Heart right ventricle (tissue), 16 donors: ENCODE data around the gene TMEM161A. TPM values are rescaled to one million over a fixed set of nuclear protein-coding genes. Genes with fewer than 3 reads are reported as not detected.

Experiments used
- ATAC-seq, 8 donors: fragments of 200-7000 bp; cut with Tn5 transposase; one replicate each; pipeline ENCODE4 v1.9.1; 2020; ENCODE audit warnings: mild to moderate bottlenecking in 8 of 8, moderate library complexity in 8 of 8, moderate number of reproducible peaks in 1 of 8
- DNase-seq, 2 donors: peaks; one replicate each; pipeline ENCODE4 v3.0.0-alpha.2; 2020
- H3K27ac ChIP-seq, 10 donors: fragments of 200-600 bp; sonication (generic) in 2 of 10; one replicate each; pipeline versions ENCODE4 v1.5.0 to v1.8.0; 2020 to 2022; ENCODE audit warnings: mild to moderate bottlenecking in 3 of 10
- H3K27me3 ChIP-seq, 7 donors: fragments of 200-600 bp; one replicate each; pipeline ENCODE4 v1.8.0; 2021 to 2022; ENCODE audit warnings: mild to moderate bottlenecking in 2 of 7
- H3K36me3 ChIP-seq, 9 donors: fragments of 200-600 bp; sonication (generic) in 1 of 9; one replicate each; pipeline versions ENCODE4 v1.5.0 to v1.8.0; 2020 to 2022; ENCODE audit warnings: mild to moderate bottlenecking in 2 of 9
- H3K4me1 ChIP-seq, 9 donors: fragments of 200-600 bp; sonication (generic) in 1 of 9; one replicate each; pipeline versions ENCODE4 v1.5.0 to v1.8.0; 2020 to 2022; ENCODE audit warnings: mild to moderate bottlenecking in 4 of 9
- H3K4me3 ChIP-seq, 10 donors: fragments of 200-600 bp; sonication (generic) in 2 of 10; one replicate each; pipeline versions ENCODE4 v1.5.0 to v1.8.0; 2020 to 2022; ENCODE audit warnings: mild to moderate bottlenecking in 7 of 10, moderate library complexity in 2 of 10
- H3K9me3 ChIP-seq, 11 donors: fragments of 200-600 bp in 10 of 11; sonication (generic) in 2 of 11; one replicate each; pipeline versions ENCODE4 v1.5.0 to v1.8.0; 2013 to 2022; ENCODE audit warnings: mild to moderate bottlenecking in 2 of 11, control low read depth in 1 of 11, moderate library complexity in 1 of 11
- CTCF ChIP-seq, 9 donors: fragments of 200-600 bp; sonication (generic) in 2 of 9; IDR thresholded peaks; one replicate each; pipeline versions ENCODE4 v1.5.0 to v1.8.0; 2021 to 2022; ENCODE audit warnings: antibody characterized with exemption in 9 of 9, mild to moderate bottlenecking in 5 of 9, moderate library complexity in 1 of 9
- WGBS, 2 donors: extraction: QIAGEN DNeasy Blood & Tissue Kit; methylation state at CpG; one replicate each; pipeline ENCODE4 v1.1.7; 2013; ENCODE audit warnings: inconsistent platforms in 1 of 2; 5-methylcytosine and 5-hydroxymethylcytosine counted together
- intact Hi-C, 10 donors: fragments of 100-400 bp; cut with DNase I; formaldehyde crosslinking; loops; one replicate each; pipeline versions ENCODE4 v1.11.1 to v1.14.2; 2022
- polyA plus RNA-seq, 2 donors: library from polyadenylated mRNA; stranded (reverse); fragments of 200-250 nt; gene quantifications; one replicate each; pipeline ENCODE4 v1.2.3, GENCODE V29; 2013
- total RNA-seq, 10 donors: library from RNA; stranded (reverse); fragmentation: NEBNext Ultra II Directional in 3 of 10; extraction: Animal tissue kit (Norgen Biotek cat#: 25700) in 3 of 10; gene quantifications; one replicate each; pipeline versions ENCODE4 v1.2.1 to v1.2.4, GENCODE V29; 2021 to 2023
- donor health status: Arrhythmogenic right ventricular cardiomyopathy.
- donor health status: ischemic (EF 13 %, LVEDD 7.1; RV severe dilation, severe dysfunction).
- donor health status: healthy with polysubstance abuse.
- donor health status: DM: no; HTN: yes; CAD: no.
- donor health status: DM: no; HTN: no; CAD: no.
- donor health status: ischemic (EF 25% LVEDD 6.9; RV normal size, moderate dysfunction).
- donor health status: ischemic (EF 25% LVEDD 5.7; RV mildly dilated, moderate dysfunction).
- donor health status: healthy.
- donor health status: DM: yes; HTN: yes; CAD: no.
- donor health status: Ischemic cardiomyopathy.
- donor health status: ischemic (EF 35%, LVEDD 5.7; RV mildly dilated, moderate dysfunction).
- donor health status: nonischemic (EF 11% LVEDD 7.7; RV severe dilation, severe dysfunction).
- donor health status: DM: yes; HTN: yes; CAD: no.
- donor health status: PGD.
- donor health status: ischemic (EF 29% LVEDD 5.4; RV normal size, mild dysfunction).
- donor health status: nonischemic (EF 23%, LVEDD 6.1; RV moderate dilation, normal function).

TMEM161A gene
- total and polyA plus RNA-seq, 12 donors: 11.4 to 27.9 (median 22.1) TPM

GRCh38 chr19:19134687-19135158, 3.6 kb downstream of the TMEM161A start:
- no peak for TF ChIP-seq CTCF (IDR thresholded peaks at IDR 0.05)
- Histone ChIP-seq H3K4me1 (peaks cover 4 to 25% (median 15%) of the 10 kb centered on the region in 9 donors), H3K36me3 (peaks cover 0 to 12% (median 5%) of the 10 kb centered on the region in 9 donors), H3K4me3 (peak overlapping the region in 1 of 10 donors; percentile 11), H3K27me3 (no peaks in the 10 kb centered on the region), H3K27ac (peak overlapping the region in 6 of 10 donors; percentile 43 to 76 (median 70)), H3K9me3 (peaks cover 0 to 23% (median 11%) of the 10 kb centered on the region in 11 donors)
- 26 to 30% methylated on average over 21 of the region's 21 CpGs for WGBS, 2 donors
- intact Hi-C loops: no loop called here
- ATAC-seq: peak in 5 of 8 donors; percentile 51 to 80 (median 72)
- DNase-seq: peak in 1 of 2 donors; percentile 86

GRCh38 chr19:19133985-19134384, 4.3 kb downstream of the TMEM161A start:
- no peak for TF ChIP-seq CTCF (IDR thresholded peaks at IDR 0.05)
- H3K27ac ChIP-seq: peak overlapping the region in 3 of 10 donors; percentile 14 to 74 (median 66)

GRCh38 chr19:19132912-19133311, 5.4 kb downstream of the TMEM161A start:
- no peak overlapping the region for H3K4me3 ChIP-seq
- no peak overlapping the region for H3K27ac ChIP-seq
- ATAC-seq (no peak), DNase-seq (no peak)
- no peaks in the 10 kb centered on the region for H3K27me3 ChIP-seq
- intact Hi-C loops: no loop called here
- TF ChIP-seq CTCF (IDR thresholded peaks at IDR 0.05): no peak
- peaks cover 0 to 23% (median 11%) of the 10 kb centered on the region in 11 donors for H3K9me3 ChIP-seq
- H3K36me3 ChIP-seq: peaks cover 0 to 17% (median 6%) of the 10 kb centered on the region in 9 donors
- H3K4me1 ChIP-seq: peaks cover 4 to 25% (median 12%) of the 10 kb centered on the region in 9 donors
- 96 to 99% methylated on average over 12 of the region's 12 CpGs for WGBS, 2 donors

More at GRCh38 chr19:19133985-19134384, 4.3 kb downstream of the TMEM161A start:
- no peak for ATAC-seq
- 92 to 93% methylated on average over 6 of the region's 6 CpGs for WGBS, 2 donors
- no peak for DNase-seq
- intact Hi-C loops: no loop called here
- no peak overlapping the region for H3K4me3 ChIP-seq
- peaks cover 4 to 25% (median 15%) of the 10 kb centered on the region in 9 donors for H3K4me1 ChIP-seq
- H3K36me3 ChIP-seq: peaks cover 0 to 16% (median 6%) of the 10 kb centered on the region in 9 donors
- H3K9me3 ChIP-seq: peaks cover 0 to 23% (median 11%) of the 10 kb centered on the region in 11 donors
- no peaks in the 10 kb centered on the region for H3K27me3 ChIP-seq

GRCh38 chr19:19131989-19132388, 6.3 kb downstream of the TMEM161A start:
- H3K9me3 ChIP-seq: peaks cover 0 to 23% (median 11%) of the 10 kb centered on the region in 11 donors
- peaks cover 0 to 16% (median 4%) of the 10 kb centered on the region in 9 donors for H3K4me1 ChIP-seq
- no peak overlapping the region for H3K4me3 ChIP-seq
- H3K27ac ChIP-seq: no peak overlapping the region
- peaks cover 0 to 17% (median 6%) of the 10 kb centered on the region in 9 donors for H3K36me3 ChIP-seq
- no peak for ATAC-seq
- no peaks in the 10 kb centered on the region for H3K27me3 ChIP-seq
- intact Hi-C loops: no loop called here
- DNase-seq: no peak
- TF ChIP-seq CTCF (IDR thresholded peaks at IDR 0.05): no peak
- WGBS, 2 donors: 85 to 95% methylated on average over 3 of the region's 3 CpGs
